Natural killer cell (primary cell): ENCODE data around the gene WDR45B. TPM values are rescaled to one million over a fixed set of nuclear protein-coding genes. Genes with fewer than 3 reads are reported as not detected.

Source experiments
- ATAC-seq, 3 donors: fragments of 150-1000 bp in 2 of 3; fragments of 200-7000 bp in 1 of 3; cut with Tn5 transposase; 1 replicate in 1 of 3; 2 replicates in 2 of 3; pipeline ENCODE4 v1.10.0; 2021; ENCODE audit warnings: mild to moderate bottlenecking in 2 of 3, moderate library complexity in 2 of 3
- DNase-seq, 2 donors: peaks; one replicate each; pipeline versions ENCODE4 v3.0.0 to v3.0.0-alpha.2; 2013 to 2021; ENCODE audit warnings: mixed read lengths in 1 of 2
- H3K27ac ChIP-seq: one replicate; pipeline ENCODE4 v1.5.1; 2013; ENCODE audit warnings: mild to moderate bottlenecking, low read length
- H3K27me3 ChIP-seq: one replicate; pipeline ENCODE4 v1.6.1; 2013; ENCODE audit warnings: low read length; ENCODE audit not compliant: control insufficient read depth, insufficient read depth
- H3K36me3 ChIP-seq: one replicate; pipeline ENCODE4 v1.6.1; 2013; ENCODE audit warnings: low read length; ENCODE audit not compliant: control insufficient read depth, insufficient read depth
- H3K4me1 ChIP-seq: one replicate; pipeline ENCODE4 v1.6.1; 2013; ENCODE audit warnings: low read length; ENCODE audit not compliant: control insufficient read depth, insufficient read depth
- H3K4me3 ChIP-seq: one replicate; pipeline ENCODE4 v1.5.1; 2013; ENCODE audit warnings: low read length
- H3K9me3 ChIP-seq: one replicate; pipeline ENCODE4 v1.6.1; 2013; ENCODE audit warnings: low read length; ENCODE audit not compliant: control insufficient read depth, insufficient read depth
- H3K27ac Mint-ChIP-seq, 2 donors: one replicate each; pipeline ENCODE4 v1.8.0; 2022; ENCODE audit warnings: mild to moderate bottlenecking in 2 of 2, mixed read lengths in 2 of 2, moderate library complexity in 1 of 2
- H3K27me3 Mint-ChIP-seq, 2 donors: one replicate each; pipeline ENCODE4 v1.8.0; 2022; ENCODE audit warnings: low read depth in 2 of 2, mixed read lengths in 2 of 2
- H3K36me3 Mint-ChIP-seq: one replicate; pipeline ENCODE4 v1.8.0; 2022; ENCODE audit warnings: mixed read lengths
- H3K4me1 Mint-ChIP-seq, 2 donors: one replicate each; pipeline ENCODE4 v1.8.0; 2022; ENCODE audit warnings: mixed read lengths in 2 of 2
- H3K4me3 Mint-ChIP-seq: one replicate; pipeline ENCODE4 v1.8.0; 2022; ENCODE audit warnings: mild to moderate bottlenecking, moderate library complexity, mixed read lengths
- H3K9me3 Mint-ChIP-seq, 2 donors: one replicate each; pipeline ENCODE4 v1.8.0; 2022; ENCODE audit warnings: mixed read lengths in 2 of 2
- CTCF ChIP-seq: fragments of 200-600 bp; IDR thresholded peaks from one replicate; pipeline ENCODE4 v1.8.0; 2022; ENCODE audit warnings: antibody characterized with exemption
- WGBS: methylation state at CpG from one replicate; pipeline ENCODE4 v1.1.7; 2013; ENCODE audit warnings: missing lambda C conversion rate; ENCODE audit not compliant: insufficient coverage; 5-methylcytosine and 5-hydroxymethylcytosine counted together
- intact Hi-C: fragments of 100-400 bp; cut with micrococcal nuclease; formaldehyde crosslinking; loops from one replicate; pipeline ENCODE4 v1.14.2; 2022
- total RNA-seq, 4 donors: library from RNA; stranded (reverse); fragments of 120-200 nt in 1 of 4; gene quantifications; one replicate each; pipeline versions ENCODE4 v1.2.3 to v1.2.4, GENCODE V29; 2013 to 2022

The WDR45B gene
- total RNA-seq, 3 donors from 2014 or later (not counting 1 experiment from before 2014, with no cell fraction given): 81.8 to 112 (median 94.6) TPM

GRCh38 chr17:82650723-82651122, 2.5 kb upstream of the WDR45B start:
- H3K27me3 Mint-ChIP-seq: no peaks in the 10 kb centered on the region
- 94% methylated on average over 8 of the region's 10 CpGs for WGBS
- H3K27ac Mint-ChIP-seq: no peak overlapping the region

DNA sequence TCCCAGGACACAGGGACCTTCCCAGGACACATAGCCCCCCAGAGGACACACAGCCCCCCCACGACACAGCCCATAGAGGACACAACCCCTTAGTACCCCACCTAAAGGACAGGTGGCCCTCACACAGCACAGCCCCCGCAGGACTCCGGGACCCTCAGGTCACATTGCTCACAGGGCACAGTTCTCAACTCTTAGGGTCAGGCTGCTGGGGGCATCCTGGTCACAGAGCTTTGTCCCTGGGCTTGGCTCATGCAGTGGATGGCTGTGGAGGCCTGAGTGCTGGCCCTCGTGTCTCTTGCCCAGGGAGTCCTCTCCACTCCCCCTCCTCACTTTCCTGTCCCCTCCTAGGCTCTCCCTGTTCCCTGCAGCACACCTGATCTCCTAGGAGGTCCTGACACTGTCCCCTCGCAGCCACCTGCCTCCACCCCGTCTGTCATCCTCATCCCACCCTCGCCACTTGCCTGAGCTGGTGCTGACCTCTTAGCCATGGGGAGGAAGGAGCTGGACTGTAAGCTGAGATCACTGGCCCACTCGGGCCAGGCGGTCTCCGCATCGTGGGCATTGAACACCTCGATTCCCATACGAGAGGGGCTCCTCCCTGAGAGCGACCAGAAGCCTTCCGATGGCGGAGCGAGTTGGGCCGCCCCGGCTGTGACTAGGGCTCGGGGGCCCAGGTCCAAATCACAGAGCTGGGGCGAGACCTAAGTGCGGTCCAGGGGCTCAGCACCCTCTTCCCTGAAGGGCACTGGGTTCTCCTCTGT, 1.4 kb upstream of the WDR45B start:
- ATAC-seq: no peak
- DNase-seq: peak in 1 of 2 donors; percentile 33
- Mint-ChIP-seq H3K27me3 (no peaks in the 10 kb centered on the region), H3K4me3 (peak overlapping the region; percentile 67), H3K27ac (peak overlapping the region; percentile 64 to 80), H3K4me1 (peaks cover 14 to 30% of the 10 kb centered on the region in 2 donors), H3K9me3 (no peaks in the 10 kb centered on the region), H3K36me3 (no peaks in the 10 kb centered on the region)
- no peaks in the 10 kb centered on the region for H3K36me3 ChIP-seq
- intact Hi-C loops: loop anchor here (2.0 kb wide), 1 partner anchor 57 kb away; no protein-coding TSS in a partner anchor
- no peak overlapping the region for H3K4me3 ChIP-seq
- H3K27ac ChIP-seq: no peak overlapping the region
- H3K27me3 ChIP-seq: no peaks in the 10 kb centered on the region
- TF ChIP-seq CTCF: no peak
- WGBS: 96% methylated on average over 22 of the region's 22 CpGs
- no peaks in the 10 kb centered on the region for H3K9me3 ChIP-seq
- H3K4me1 ChIP-seq: peaks cover 24% of the 10 kb centered on the region

More at GRCh38 chr17:82650723-82651122, 2.5 kb upstream of the WDR45B start:
- Mint-ChIP-seq H3K4me1 (peaks cover 11 to 24% of the 10 kb centered on the region in 2 donors), H3K9me3 (no peaks in the 10 kb centered on the region), H3K36me3 (no peaks in the 10 kb centered on the region), H3K4me3 (no peak overlapping the region)
- ATAC-seq (no peak), DNase-seq (peak in 1 of 2 donors; percentile 28)
- no peak overlapping the region for H3K4me3 ChIP-seq
- no peak overlapping the region for H3K27ac ChIP-seq
- peaks cover 22% of the 10 kb centered on the region for H3K4me1 ChIP-seq
- no peaks in the 10 kb centered on the region for H3K27me3 ChIP-seq
- no peaks in the 10 kb centered on the region for H3K9me3 ChIP-seq
- no peak for TF ChIP-seq CTCF
- H3K36me3 ChIP-seq: no peaks in the 10 kb centered on the region
- intact Hi-C loops: no loop called here

GRCh38 chr17:82648742-82649331, 593 bp upstream of the WDR45B start:
- peak overlapping the region; percentile 64 for H3K27ac ChIP-seq
- H3K36me3 ChIP-seq: peaks cover 6% of the 10 kb centered on the region
- Mint-ChIP-seq H3K4me1 (peaks cover 22 to 38% of the 10 kb centered on the region in 2 donors), H3K4me3 (peak overlapping the region; percentile 50), H3K36me3 (no peaks in the 10 kb centered on the region), H3K27me3 (no peaks in the 10 kb centered on the region), H3K27ac (peak overlapping the region in 1 of 2 donors; percentile 66), H3K9me3 (no peaks in the 10 kb centered on the region)
- DNase-seq: peak; percentile 50 to 72
- 12% methylated on average over 18 of the region's 37 CpGs for WGBS
- no peak overlapping the region for H3K4me3 ChIP-seq
- ATAC-seq: peak; percentile 7 to 30 (median 17)
- intact Hi-C loops: loop anchor here (2.0 kb wide), 1 partner anchor 56 kb away; no protein-coding TSS in a partner anchor
- H3K27me3 ChIP-seq: no peaks in the 10 kb centered on the region
- no peak for TF ChIP-seq CTCF
- no peaks in the 10 kb centered on the region for H3K9me3 ChIP-seq
- peaks cover 24% of the 10 kb centered on the region for H3K4me1 ChIP-seq
